HG02610 (cell line): ENCODE results near the gene LAMA2.

ENCODE experiments used
- ATAC-seq: cut with Tn5 transposase; IDR thresholded peaks from one replicate; pipeline ENCODE4 v1.9.1; 2021; ENCODE audit warnings: mild to moderate bottlenecking, moderate library complexity; ENCODE audit not compliant: unreplicated experiment

LAMA2 gene

GRCh38 chr6:129287231-129288177 is 404.6 kb downstream of the LAMA2 start:
- ATAC-seq = no peak

GRCh38 chr6:129289442-129289841 is 406.5 kb downstream of the LAMA2 start:
- no peak for ATAC-seq

DNA sequence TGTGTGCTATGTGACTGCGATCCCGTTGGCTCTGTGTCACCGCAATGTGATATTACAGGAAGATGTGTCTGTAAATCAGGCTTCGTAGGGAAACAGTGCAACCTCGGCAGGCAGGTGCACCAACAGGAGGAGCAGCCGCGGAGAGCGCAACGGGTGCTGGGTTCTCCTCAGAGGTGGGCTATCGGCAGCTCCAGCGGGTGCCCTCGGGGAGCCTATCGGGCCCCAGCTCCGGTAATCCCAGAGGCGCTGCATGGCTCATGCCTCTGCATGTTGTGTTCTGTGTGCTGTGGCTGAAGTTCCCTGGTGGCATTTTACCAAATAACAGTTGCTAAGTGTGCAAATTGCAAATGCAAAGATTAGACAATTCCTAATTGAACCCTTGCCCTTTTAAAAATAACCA is 409.9 kb downstream of the LAMA2 start:
- no peak for ATAC-seq

GRCh38 chr6:129297592-129297991 is 414.7 kb downstream of the LAMA2 start:
- ATAC-seq = no peak

GRCh38 chr6:129302671-129303070 is 419.7 kb downstream of the LAMA2 start:
- ATAC-seq = no peak

DNA sequence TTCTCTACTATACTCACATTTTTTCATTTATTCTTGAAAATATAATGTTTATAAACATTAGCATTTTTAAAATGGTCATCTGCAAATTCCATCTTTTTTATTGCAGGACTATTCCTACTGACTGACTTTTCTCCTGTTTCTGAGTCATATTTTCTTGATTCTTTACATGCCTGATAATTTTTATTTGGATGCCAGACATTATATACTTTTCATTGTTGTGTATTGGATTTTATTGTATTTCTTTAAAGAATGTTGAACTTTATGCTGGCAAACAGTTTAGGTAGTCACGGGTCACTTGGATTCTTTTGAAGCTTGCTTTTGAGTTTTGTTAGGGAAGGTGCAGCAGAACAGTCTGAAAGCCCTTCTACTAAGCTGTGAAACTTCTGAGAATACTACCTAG is 423.9 kb downstream of the LAMA2 start:
- ATAC-seq = no peak

DNA sequence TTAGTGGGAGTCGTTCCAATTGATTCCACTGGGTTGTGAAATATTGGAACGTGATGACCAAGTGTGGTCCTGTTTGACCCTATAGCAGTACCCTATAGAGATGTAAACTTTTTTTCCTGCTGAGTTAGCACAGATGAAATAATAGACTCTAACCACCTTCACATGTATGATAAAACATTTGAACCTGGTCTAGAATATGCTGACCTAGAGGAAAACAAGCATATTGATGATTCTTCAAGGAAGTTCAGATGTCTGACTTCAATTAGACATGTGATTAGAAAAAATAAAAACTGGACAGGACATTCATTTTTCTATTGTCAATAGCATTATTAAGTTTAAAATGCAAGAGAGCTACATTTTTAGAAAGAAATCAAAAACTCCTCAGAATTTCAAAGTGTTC is 424.9 kb downstream of the LAMA2 start:
- ATAC-seq = no peak

GRCh38 chr6:129309154-129309553 is 426.2 kb downstream of the LAMA2 start:
- no peak for ATAC-seq

GRCh38 chr6:129312880-129313279 is 429.9 kb downstream of the LAMA2 start:
- no peak for ATAC-seq

DNA sequence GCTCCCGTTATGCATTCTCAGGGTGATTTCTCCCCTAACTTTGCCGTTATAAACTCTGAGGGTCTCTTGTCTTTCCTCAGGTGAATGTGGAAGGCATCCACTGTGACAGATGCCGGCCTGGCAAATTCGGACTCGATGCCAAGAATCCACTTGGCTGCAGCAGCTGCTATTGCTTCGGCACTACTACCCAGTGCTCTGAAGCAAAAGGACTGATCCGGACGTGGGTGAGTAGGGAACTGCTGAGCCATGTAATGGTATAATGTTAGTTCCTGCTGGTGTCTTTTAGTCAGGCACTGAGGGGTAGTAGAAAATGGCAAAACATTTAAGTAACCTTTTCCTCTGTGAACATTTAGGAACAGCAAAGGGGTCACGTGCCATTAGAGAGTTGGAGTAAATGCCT is 431.6 kb downstream of the LAMA2 start:
- ATAC-seq = no peak

GRCh38 chr6:129317931-129318820 is 435.2 kb downstream of the LAMA2 start:
- no peak for ATAC-seq

- no peak for ATAC-seq
Measured at GRCh38 chr6:129320892-129321291, 438.0 kb downstream of the LAMA2 start.

DNA sequence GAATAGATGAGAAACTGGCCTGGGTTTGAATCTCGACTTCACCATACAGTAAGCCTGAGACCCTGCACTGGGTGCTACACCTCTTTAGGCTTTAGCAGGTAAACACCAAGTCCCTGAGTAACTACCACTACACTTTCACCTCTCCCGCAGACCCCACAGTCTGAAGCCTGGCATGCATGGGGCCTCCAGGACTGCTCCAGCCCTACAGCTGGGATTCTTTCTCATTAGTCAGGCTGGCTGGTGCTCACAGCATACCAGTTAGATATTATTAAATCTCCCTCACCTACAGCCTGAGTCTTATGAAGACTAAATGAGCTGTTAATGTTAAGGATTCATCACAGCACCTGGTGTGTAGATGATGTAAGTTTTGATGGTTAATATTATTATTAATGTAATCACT is 438.4 kb downstream of the LAMA2 start:
- no peak for ATAC-seq

DNA sequence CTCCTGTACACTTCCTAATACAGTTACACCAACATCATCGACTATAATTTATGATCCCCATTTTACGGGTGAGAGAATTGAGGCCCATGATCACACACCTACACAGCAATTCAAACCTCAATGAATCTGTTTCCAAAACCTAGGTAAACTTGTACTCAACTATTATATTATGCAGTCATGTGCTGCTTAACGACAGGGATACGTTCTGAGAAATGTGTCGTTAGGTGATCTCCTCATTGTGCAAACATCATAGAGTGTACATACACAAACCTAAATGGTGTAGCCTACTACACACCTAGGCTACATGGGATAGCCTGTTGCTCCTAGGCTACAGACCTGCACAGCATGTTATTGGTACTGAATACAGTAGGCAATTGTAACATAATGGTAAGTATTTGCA is 441.4 kb downstream of the LAMA2 start:
- ATAC-seq = no peak

DNA sequence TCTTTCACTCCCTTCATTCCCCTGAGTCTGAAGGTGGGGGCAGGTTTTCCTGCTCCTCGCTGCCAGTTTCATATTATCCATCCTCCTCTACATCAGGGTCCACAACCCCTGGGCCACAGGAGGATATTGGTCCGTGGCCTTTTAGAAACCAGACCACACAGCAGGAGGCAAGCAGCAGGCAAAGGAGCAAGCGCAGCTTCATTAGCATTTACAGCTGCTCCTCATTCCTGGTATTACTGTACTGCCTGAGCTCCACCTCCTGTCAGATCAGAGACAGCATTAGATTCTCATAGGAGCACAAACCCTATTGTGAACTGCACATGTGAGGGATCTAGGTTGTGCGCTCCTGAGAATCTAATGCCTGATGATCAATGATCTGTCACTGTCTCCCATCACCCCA is 446.7 kb downstream of the LAMA2 start:
- ATAC-seq = no peak

DNA sequence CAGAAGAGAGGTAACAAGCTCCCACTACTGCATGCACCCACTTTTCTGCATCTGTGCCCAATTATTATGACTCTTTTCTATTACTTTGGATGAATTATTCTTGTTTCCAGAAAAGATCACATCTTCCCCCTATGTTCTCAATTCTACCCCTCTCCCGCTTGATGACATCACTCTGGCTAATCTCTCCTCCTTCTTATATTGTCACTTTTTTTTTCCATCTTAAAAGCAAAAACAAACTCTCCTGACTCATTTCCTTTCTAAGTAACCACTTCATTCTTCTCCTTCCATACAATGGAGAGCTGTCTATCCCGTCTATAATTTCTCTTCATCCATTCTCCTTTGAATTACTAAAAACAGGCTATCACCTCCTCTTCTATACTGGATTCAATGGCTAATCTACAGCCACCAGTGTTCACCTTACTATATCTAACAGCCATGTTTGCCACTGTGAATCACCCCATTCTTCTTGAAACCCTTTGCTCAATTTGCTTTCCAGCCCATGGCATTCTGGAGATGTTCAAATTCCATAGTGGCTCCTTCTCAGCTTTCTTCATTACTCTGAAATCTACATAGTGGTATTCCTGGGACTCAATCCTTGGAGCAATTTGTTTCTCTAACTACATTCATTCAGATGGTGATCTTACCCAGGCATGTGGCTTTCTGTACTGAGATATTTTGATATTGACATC is 448.7 kb downstream of the LAMA2 start:
- ATAC-seq = no peak

GRCh38 chr6:129335792-129336191 is 452.9 kb downstream of the LAMA2 start:
- no peak for ATAC-seq

DNA sequence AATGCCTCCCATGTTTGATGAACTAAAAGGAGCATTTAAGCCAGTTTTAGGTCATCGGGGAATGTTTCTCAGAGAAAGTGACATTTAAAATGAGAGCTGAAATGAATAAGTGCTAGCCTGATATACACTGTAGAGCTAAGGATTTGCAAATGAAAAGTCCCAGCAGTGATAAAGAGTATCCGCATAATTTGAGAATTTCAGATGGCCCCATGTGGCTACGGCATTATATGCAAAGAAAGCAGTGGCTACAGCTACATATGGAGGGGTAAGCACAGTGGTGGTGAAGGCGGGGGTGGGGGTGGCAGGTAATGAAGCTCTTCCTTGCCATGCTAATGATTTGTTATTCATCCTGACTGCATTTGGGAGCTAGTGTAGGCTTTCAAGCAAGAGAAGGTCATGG is 455.7 kb downstream of the LAMA2 start:
- no peak for ATAC-seq

- no peak for ATAC-seq
Measured at GRCh38 chr6:129340983-129341382, 458.0 kb downstream of the LAMA2 start.

- ATAC-seq = no peak
Measured at GRCh38 chr6:129342243-129342642, 459.3 kb downstream of the LAMA2 start.

- no peak for ATAC-seq
Measured at GRCh38 chr6:129342796-129343195, 459.9 kb downstream of the LAMA2 start.
